CD8-positive, alpha-beta memory T cell (primary cell): ENCODE data around the gene BICDL1. TPM values are rescaled to one million over a fixed set of nuclear protein-coding genes. Genes with fewer than 3 reads are reported as not detected.

Source experiments
- CTCF ChIA-PET: fragments of 350-600 bp; sonication (Branson Sonifier 250); formaldehyde crosslinking; loops from one replicate; lab custom pipeline; 2021; ENCODE audit warnings: antibody characterized with exemption; lab: Charles Lee
- POLR2A ChIA-PET: fragments of 350-600 bp; sonication (Branson Sonifier 250); formaldehyde crosslinking; loops from one replicate; lab custom pipeline; 2021; ENCODE audit warnings: antibody characterized with exemption; lab: Charles Lee
- DNase-seq, 5 donors: peaks; one replicate each; pipeline versions ENCODE4 v3.0.0 to v3.0.0-alpha.2; 2020 to 2022; ENCODE audit warnings: mixed read lengths in 1 of 5
- H3K27ac ChIP-seq: one replicate; pipeline ENCODE4 v1.7.0; 2013; ENCODE audit warnings: low read depth, mild to moderate bottlenecking, low read length, moderate library complexity
- H3K27me3 ChIP-seq: 2 replicates; pipeline ENCODE4 v1.7.0; 2013; ENCODE audit warnings: low read length, mild to moderate bottlenecking; ENCODE audit not compliant: insufficient read depth, poor library complexity, severe bottlenecking
- H3K36me3 ChIP-seq: 2 replicates; pipeline ENCODE4 v1.7.0; 2013; ENCODE audit warnings: mild to moderate bottlenecking, low read length, moderate library complexity; ENCODE audit not compliant: insufficient read depth
- H3K4me1 ChIP-seq: 2 replicates; pipeline ENCODE4 v1.7.0; 2013; ENCODE audit warnings: mild to moderate bottlenecking, low read length, moderate library complexity; ENCODE audit not compliant: insufficient read depth
- H3K4me3 ChIP-seq: 2 replicates; pipeline ENCODE4 v1.7.0; 2013; ENCODE audit warnings: mild to moderate bottlenecking, low read length
- H3K9me3 ChIP-seq: 2 replicates; pipeline ENCODE4 v1.7.0; 2013; ENCODE audit warnings: mild to moderate bottlenecking, low read length
- H3K27ac Mint-ChIP-seq, 8 donors: one replicate each; pipeline ENCODE4 v1.8.0; 2020 to 2021; ENCODE audit warnings: mixed read lengths in 8 of 8, mild to moderate bottlenecking in 6 of 8, inconsistent platforms in 3 of 8, moderate library complexity in 3 of 8
- H3K27me3 Mint-ChIP-seq, 2 donors: one replicate each; pipeline ENCODE4 v1.8.0; 2020 to 2021; ENCODE audit warnings: mixed read lengths in 2 of 2, mild to moderate bottlenecking in 1 of 2, moderate library complexity in 1 of 2
- H3K36me3 Mint-ChIP-seq, 3 donors: one replicate each; pipeline ENCODE4 v1.8.0; 2020 to 2021; ENCODE audit warnings: mixed read lengths in 3 of 3, inconsistent platforms in 1 of 3, mild to moderate bottlenecking in 1 of 3
- H3K4me1 Mint-ChIP-seq, 3 donors: one replicate each; pipeline ENCODE4 v1.8.0; 2020 to 2021; ENCODE audit warnings: mixed read lengths in 3 of 3, inconsistent platforms in 1 of 3, mild to moderate bottlenecking in 1 of 3
- H3K4me3 Mint-ChIP-seq, 7 donors: one replicate each; pipeline ENCODE4 v1.8.0; 2020 to 2021; ENCODE audit warnings: mixed read lengths in 7 of 7, mild to moderate bottlenecking in 6 of 7, moderate library complexity in 4 of 7, inconsistent platforms in 2 of 7
- H3K9me3 Mint-ChIP-seq, 5 donors: one replicate each; pipeline ENCODE4 v1.8.0; 2020 to 2022; ENCODE audit warnings: mixed read lengths in 5 of 5, mild to moderate bottlenecking in 3 of 5, moderate library complexity in 2 of 5, inconsistent platforms in 1 of 5
- polyA plus RNA-seq: library from polyadenylated mRNA; unstranded; fragments of 300-500 nt; fragmentation: Illumina TruSeq; gene quantifications from one replicate; pipeline ENCODE4 v1.2.3, GENCODE V29; 2021
- total RNA-seq, 2 experiments: library from RNA; stranded (reverse); gene quantifications; one replicate each; pipeline ENCODE4 v1.2.3, GENCODE V29; 2021

BICDL1 gene, protein sequence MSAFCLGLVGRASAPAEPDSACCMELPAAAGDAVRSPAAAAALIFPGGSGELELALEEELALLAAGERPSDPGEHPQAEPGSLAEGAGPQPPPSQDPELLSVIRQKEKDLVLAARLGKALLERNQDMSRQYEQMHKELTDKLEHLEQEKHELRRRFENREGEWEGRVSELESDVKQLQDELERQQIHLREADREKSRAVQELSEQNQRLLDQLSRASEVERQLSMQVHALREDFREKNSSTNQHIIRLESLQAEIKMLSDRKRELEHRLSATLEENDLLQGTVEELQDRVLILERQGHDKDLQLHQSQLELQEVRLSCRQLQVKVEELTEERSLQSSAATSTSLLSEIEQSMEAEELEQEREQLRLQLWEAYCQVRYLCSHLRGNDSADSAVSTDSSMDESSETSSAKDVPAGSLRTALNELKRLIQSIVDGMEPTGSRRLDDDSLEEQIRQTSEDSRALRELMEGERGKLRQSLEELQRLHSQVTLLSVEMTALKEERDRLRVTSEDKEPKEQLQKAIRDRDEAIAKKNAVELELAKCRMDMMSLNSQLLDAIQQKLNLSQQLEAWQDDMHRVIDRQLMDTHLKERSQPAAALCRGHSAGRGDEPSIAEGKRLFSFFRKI
- 100 to 1,000 TPM; 106 to 109 TPM for total RNA-seq
- polyA plus RNA-seq: 7.4 TPM

DNA sequence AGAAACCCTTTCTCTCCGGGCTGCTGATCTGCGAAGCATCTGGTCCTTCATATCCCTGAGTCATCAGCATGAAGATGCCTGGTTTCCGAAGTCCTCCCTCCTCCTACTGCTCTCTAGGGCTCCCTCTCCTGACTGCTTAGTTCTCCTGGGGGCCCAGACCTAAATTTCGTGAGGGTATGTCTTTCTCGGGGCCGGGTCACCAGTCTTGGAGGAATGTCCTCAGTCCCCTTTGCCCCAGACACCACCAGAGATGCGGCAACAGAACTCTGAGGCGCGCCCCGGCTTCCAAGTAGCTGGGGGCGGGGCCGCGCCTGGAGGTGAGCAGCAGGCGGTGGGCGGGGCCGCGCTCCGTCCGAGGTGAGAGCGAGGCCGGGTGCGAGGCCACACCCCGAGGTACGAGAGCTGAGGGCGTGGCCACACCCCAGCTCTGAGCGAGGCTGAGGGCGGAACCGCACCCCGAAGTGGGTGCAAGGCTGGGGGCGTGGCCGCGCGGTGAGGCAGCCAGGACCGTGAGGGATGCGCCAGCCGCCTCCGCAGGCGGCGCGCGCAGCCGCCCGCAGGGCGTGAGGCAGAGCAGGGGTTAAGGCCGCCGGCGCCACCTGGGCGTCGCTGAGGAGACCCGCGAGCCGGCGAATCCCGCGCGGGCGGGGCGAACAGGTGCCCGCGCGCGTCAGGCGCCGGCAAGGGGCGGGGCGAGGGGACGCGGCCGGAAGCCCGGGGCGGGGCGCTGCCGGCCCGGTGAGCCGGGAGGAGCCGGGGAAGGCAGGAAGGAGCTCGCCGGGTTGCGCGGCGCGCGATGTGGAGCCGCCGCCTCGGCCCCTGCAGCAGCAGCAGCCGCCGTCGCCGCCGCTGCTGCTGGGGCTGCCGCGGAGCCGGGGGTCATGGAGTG, at the start of gene BICDL1:
TSS of gene BICDL1 (plus strand) at position 765 of the 889 bp plus-strand sequence. CDS start 633 bp downstream, outside the sequence.
- ChIA-PET POLR2A (interaction anchor here (0.5 to 3.1 kb wide), 11 partner anchors 18 to 214 kb away, joined by 3 to 53 read pairs (median 8); partner anchors contain the start of genes RAB35 and RPLP0), CTCF (interaction anchor here (0.7 to 3.3 kb wide), 12 partner anchors 10 to 212 kb away, joined by 3 to 30 read pairs (median 6); partner anchors contain the start of genes RAB35 and RPLP0)
- H3K4me1 ChIP-seq: peaks cover 24% of the 10 kb centered on the region
- peaks cover 0 to 33% (median 5%) of the 10 kb centered on the region in 3 donors for H3K36me3 Mint-ChIP-seq
- H3K4me3 Mint-ChIP-seq: peak within 1 kb of the TSS; percentile 85 to 95 (median 87)
- H3K4me1 Mint-ChIP-seq: peaks cover 31 to 41% (median 40%) of the 10 kb centered on the region in 3 donors
- H3K27ac Mint-ChIP-seq: peak within 1 kb of the TSS; percentile 78 to 99 (median 97)
- peaks cover 5% of the 10 kb centered on the region for H3K36me3 ChIP-seq
- no peaks in the 10 kb centered on the region for H3K27me3 Mint-ChIP-seq
- peak within 1 kb of the TSS; percentile 75 for H3K27ac ChIP-seq
- peak within 1 kb of the TSS; percentile 67 for H3K4me3 ChIP-seq
- DNase-seq: peak; percentile 94 to 99 (median 99)
- H3K9me3 ChIP-seq: no peaks in the 10 kb centered on the region
- no peaks in the 10 kb centered on the region for H3K9me3 Mint-ChIP-seq
- no peaks in the 10 kb centered on the region for H3K27me3 ChIP-seq

DNA sequence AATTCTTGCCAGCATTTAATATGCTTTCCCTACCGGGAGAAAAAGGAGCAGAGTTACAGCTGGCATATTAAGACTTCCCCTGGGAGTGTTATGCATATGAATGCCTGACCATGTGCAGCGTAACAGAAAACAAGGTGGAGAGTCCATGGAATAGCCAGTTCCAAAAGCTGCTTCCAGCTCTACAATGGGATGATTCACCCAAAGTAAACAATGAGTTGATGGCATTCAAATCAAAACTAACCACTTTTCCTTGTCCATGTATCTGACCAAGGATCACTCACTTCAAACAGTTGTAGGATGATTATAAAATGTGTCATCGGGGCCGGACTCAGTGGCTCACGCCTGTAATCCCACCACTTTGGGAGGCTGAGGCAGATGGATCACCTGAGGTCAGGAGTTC, 48.1 kb upstream of the BICDL1 start:
- H3K27me3 ChIP-seq: no peaks in the 10 kb centered on the region
- Mint-ChIP-seq H3K9me3 (peaks cover 0 to 2% (median 0%) of the 10 kb centered on the region in 5 donors), H3K27ac (peak overlapping the region in 1 of 8 donors; percentile 51), H3K4me3 (no peak overlapping the region), H3K36me3 (peaks cover 0 to 1% (median 0%) of the 10 kb centered on the region in 3 donors), H3K27me3 (peaks cover 1 to 8% of the 10 kb centered on the region in 2 donors), H3K4me1 (no peaks in the 10 kb centered on the region)
- H3K9me3 ChIP-seq: no peaks in the 10 kb centered on the region
- CTCF ChIA-PET: no interaction called here
- no peak overlapping the region for H3K4me3 ChIP-seq
- no peaks in the 10 kb centered on the region for H3K36me3 ChIP-seq
- H3K4me1 ChIP-seq: no peaks in the 10 kb centered on the region
- no peak overlapping the region for H3K27ac ChIP-seq
- POLR2A ChIA-PET: no interaction called here
- no peak for DNase-seq

DNA sequence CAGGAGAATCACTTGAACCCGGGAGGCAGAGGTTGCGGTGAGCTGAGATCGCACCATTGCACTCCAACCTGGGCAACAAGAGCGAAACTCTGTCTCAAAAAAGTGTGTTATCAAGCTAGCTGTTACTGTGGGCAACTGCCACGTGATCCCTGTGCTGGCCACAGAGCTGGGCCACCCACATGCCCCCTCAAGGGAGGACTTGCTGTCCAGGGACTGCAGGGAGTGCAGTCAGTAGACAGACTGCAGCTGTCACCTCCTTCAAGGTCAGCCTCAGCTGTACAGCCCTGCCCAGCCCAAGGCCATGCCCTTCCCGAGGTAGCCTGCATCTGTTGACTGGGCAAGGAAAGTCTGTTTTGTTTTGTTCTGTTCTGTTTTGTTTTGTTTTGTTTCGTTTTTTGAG, 46.6 kb upstream of the BICDL1 start:
- no peaks in the 10 kb centered on the region for H3K4me1 Mint-ChIP-seq
- Histone ChIP-seq H3K27ac (no peak overlapping the region), H3K9me3 (no peaks in the 10 kb centered on the region), H3K4me1 (no peaks in the 10 kb centered on the region), H3K36me3 (no peaks in the 10 kb centered on the region), H3K4me3 (no peak overlapping the region), H3K27me3 (no peaks in the 10 kb centered on the region)
- CTCF ChIA-PET: no interaction called here
- H3K9me3 Mint-ChIP-seq: no peaks in the 10 kb centered on the region
- no peak overlapping the region for H3K4me3 Mint-ChIP-seq
- no peak for DNase-seq
- no peak overlapping the region for H3K27ac Mint-ChIP-seq
- peaks cover 0 to 1% (median 0%) of the 10 kb centered on the region in 3 donors for H3K36me3 Mint-ChIP-seq
- H3K27me3 Mint-ChIP-seq: peaks cover 1 to 8% of the 10 kb centered on the region in 2 donors
- POLR2A ChIA-PET: no interaction called here

DNA sequence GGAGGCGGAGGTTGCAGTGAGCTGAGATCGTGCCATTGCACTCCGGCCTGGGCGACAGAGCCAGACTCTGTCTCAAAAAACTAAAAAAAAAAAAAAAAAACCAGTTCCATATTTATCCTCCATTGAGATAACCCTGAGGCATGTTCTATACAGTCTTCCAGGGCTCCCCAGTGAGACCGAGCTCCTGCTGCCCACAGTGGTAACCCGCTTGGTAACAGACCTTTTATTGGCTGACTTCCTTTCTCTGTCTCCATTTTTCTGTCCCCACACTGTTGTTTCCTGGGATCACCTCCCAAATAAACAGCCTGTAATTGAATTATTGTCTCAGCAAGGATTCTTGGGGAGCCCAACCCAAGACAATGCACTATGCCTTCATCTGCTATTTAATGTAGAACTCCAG, 42.8 kb upstream of the BICDL1 start:
- H3K27ac ChIP-seq: no peak overlapping the region
- H3K27me3 Mint-ChIP-seq: peaks cover 3 to 4% of the 10 kb centered on the region in 2 donors
- H3K4me3 ChIP-seq: no peak overlapping the region
- H3K9me3 Mint-ChIP-seq: no peaks in the 10 kb centered on the region
- no peaks in the 10 kb centered on the region for H3K4me1 Mint-ChIP-seq
- ChIA-PET POLR2A (interaction anchor here (0.7 kb wide), 1 partner anchor 169 kb away, joined by 7 read pairs; no protein-coding TSS in a partner anchor), CTCF (no interaction called here)
- H3K27ac Mint-ChIP-seq: peak overlapping the region in 1 of 8 donors; percentile 72
- no peaks in the 10 kb centered on the region for H3K4me1 ChIP-seq
- H3K9me3 ChIP-seq: no peaks in the 10 kb centered on the region
- no peaks in the 10 kb centered on the region for H3K36me3 ChIP-seq
- DNase-seq: no peak
- H3K27me3 ChIP-seq: no peaks in the 10 kb centered on the region
- no peak overlapping the region for H3K4me3 Mint-ChIP-seq
- H3K36me3 Mint-ChIP-seq: peaks cover 0 to 1% (median 0%) of the 10 kb centered on the region in 3 donors

DNA sequence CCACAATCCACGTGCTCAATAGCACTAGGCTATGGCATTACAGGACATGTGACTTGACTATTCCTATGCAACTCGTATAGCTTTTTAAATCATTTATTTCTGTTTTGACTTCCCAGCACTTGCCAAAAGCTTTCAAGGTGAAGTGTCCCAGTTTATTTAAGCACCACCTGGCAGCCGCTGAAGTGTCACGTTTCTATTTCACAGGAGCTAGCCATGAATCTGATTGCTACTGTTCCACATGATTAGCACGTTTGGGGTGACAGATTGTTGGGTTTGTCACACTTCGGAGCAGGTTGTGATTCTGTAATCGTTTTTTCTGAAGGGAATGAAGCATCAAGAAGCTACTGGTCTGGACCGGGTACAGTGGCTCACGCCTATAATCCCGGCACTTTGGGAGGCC, 39.9 kb upstream of the BICDL1 start:
- Mint-ChIP-seq H3K4me1 (no peaks in the 10 kb centered on the region), H3K9me3 (no peaks in the 10 kb centered on the region), H3K27me3 (peaks cover 3 to 4% of the 10 kb centered on the region in 2 donors), H3K36me3 (no peaks in the 10 kb centered on the region), H3K27ac (no peak overlapping the region), H3K4me3 (no peak overlapping the region)
- H3K36me3 ChIP-seq: no peaks in the 10 kb centered on the region
- no peaks in the 10 kb centered on the region for H3K27me3 ChIP-seq
- H3K9me3 ChIP-seq: no peaks in the 10 kb centered on the region
- no peaks in the 10 kb centered on the region for H3K4me1 ChIP-seq
- ChIA-PET POLR2A (no interaction called here), CTCF (interaction anchor here (1.3 to 1.6 kb wide), 3 partner anchors 8 to 21 kb away, joined by 3 read pairs; no protein-coding TSS in a partner anchor)
- DNase-seq: no peak
- H3K4me3 ChIP-seq: no peak overlapping the region
- no peak overlapping the region for H3K27ac ChIP-seq

DNA sequence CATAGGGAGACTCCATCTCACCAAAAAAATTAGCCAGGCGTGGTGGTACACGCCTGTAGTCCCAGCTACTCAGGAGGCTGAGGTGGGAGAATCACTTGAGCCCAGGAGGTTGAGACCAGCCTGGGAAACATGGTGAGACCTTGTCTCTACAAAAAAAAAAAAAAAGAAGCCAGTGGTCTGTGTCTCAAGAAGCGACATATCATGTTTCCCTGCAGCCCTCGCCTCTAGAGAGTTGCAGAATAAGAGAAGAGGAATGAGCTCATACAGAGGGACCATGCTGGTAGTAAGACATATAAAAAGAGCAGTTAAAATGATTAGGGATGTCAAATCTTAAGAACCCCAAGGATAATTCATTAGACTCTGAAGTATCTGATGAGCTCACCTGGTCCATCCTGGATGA, 39.4 kb upstream of the BICDL1 start:
- H3K9me3 Mint-ChIP-seq: no peaks in the 10 kb centered on the region
- peaks cover 3 to 4% of the 10 kb centered on the region in 2 donors for H3K27me3 Mint-ChIP-seq
- no peaks in the 10 kb centered on the region for H3K4me1 Mint-ChIP-seq
- H3K4me3 Mint-ChIP-seq: no peak overlapping the region
- H3K27ac Mint-ChIP-seq: no peak overlapping the region
- H3K27me3 ChIP-seq: no peaks in the 10 kb centered on the region
- no peaks in the 10 kb centered on the region for H3K4me1 ChIP-seq
- H3K9me3 ChIP-seq: no peaks in the 10 kb centered on the region
- no peak overlapping the region for H3K4me3 ChIP-seq
- no peaks in the 10 kb centered on the region for H3K36me3 ChIP-seq
- DNase-seq: no peak
- no peak overlapping the region for H3K27ac ChIP-seq
- ChIA-PET POLR2A (no interaction called here), CTCF (interaction anchor here (1.3 to 1.6 kb wide), 3 partner anchors 8 to 22 kb away, joined by 3 read pairs; no protein-coding TSS in a partner anchor)
- no peaks in the 10 kb centered on the region for H3K36me3 Mint-ChIP-seq

DNA sequence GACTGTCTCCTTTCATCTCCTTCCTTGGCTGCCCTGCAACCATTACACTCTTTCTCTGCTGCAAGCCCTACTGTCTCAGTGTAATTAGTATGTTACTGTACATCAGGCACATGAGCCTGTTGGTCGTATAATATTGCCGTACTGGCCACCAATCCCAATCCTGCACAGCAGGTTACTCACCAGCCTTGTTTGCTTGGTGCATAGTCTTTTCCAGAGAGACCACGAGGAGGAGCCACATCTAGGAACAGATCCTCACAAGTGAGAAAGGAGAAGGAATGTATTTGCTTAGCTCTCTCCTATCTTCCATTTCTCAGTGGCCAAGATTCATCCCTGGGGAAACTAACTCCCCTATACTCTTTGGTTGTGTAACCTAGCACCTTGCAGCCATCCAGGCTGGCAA, 33.0 kb upstream of the BICDL1 start:
- POLR2A ChIA-PET: no interaction called here
- Histone ChIP-seq H3K27ac (no peak overlapping the region), H3K9me3 (peaks cover 16% of the 10 kb centered on the region), H3K4me1 (no peaks in the 10 kb centered on the region), H3K4me3 (no peak overlapping the region), H3K36me3 (no peaks in the 10 kb centered on the region), H3K27me3 (no peaks in the 10 kb centered on the region)
- Mint-ChIP-seq H3K36me3 (peaks cover 0 to 26% (median 3%) of the 10 kb centered on the region in 3 donors), H3K27me3 (no peaks in the 10 kb centered on the region), H3K4me3 (no peak overlapping the region), H3K9me3 (peaks cover 18 to 30% (median 25%) of the 10 kb centered on the region in 5 donors), H3K27ac (no peak overlapping the region), H3K4me1 (no peaks in the 10 kb centered on the region)
- no peak for DNase-seq
- CTCF ChIA-PET: no interaction called here
